ENCODE data around the gene SCARF2.

The SCARF2 gene

GRCh38 chr22:20384865-20385264 lies 52.8 kb downstream of the SCARF2 start:
- H3K4me1 ChIP-seq (ENCODE audit: control insufficient read depth, low read length): no peaks in the 10 kb centered on the region
- no peak overlapping the region for H3K27ac ChIP-seq (ENCODE audit: low read depth, low read length)
- H3K79me2 ChIP-seq (ENCODE audit: control insufficient read depth, low read length): no peaks in the 10 kb centered on the region
- peaks cover 8% of the 10 kb centered on the region for H3K27me3 ChIP-seq (ENCODE audit: control insufficient read depth, low read length)
- H3K9me3 ChIP-seq (ENCODE audit: control insufficient read depth, insufficient read depth, low read length): no peaks in the 10 kb centered on the region
- H3K4me3 ChIP-seq (ENCODE audit: low read length): no peak overlapping the region
- H3K9me2 ChIP-seq (replicated peaks; ENCODE audit: control insufficient read depth, low read length): no peaks in the 10 kb centered on the region
- no peak for TF ChIP-seq EZH2phosphoT487 (IDR thresholded peaks at IDR 0.05; ENCODE audit: borderline replicate concordance, low read length)
- no peak for TF ChIP-seq CTCF (IDR thresholded peaks at IDR 0.05; ENCODE audit: low read depth, low read length, poor library complexity, severe bottlenecking)
- no peak overlapping the region for H3K4me2 ChIP-seq (ENCODE audit: low read length)
- no peaks in the 10 kb centered on the region for H4K20me1 ChIP-seq (ENCODE audit: control insufficient read depth, insufficient read depth, low read depth, low read length)
- H3F3A ChIP-seq (ENCODE audit: control insufficient read depth, insufficient read depth): no peaks in the 10 kb centered on the region
- H3K36me3 ChIP-seq (ENCODE audit: control insufficient read depth, low read length): no peaks in the 10 kb centered on the region

GRCh38 chr22:20384171-20384570 lies 53.5 kb downstream of the SCARF2 start:
- no peaks in the 10 kb centered on the region for H3K36me3 ChIP-seq (ENCODE audit: control insufficient read depth, low read length)
- TF ChIP-seq EZH2phosphoT487 (IDR thresholded peaks at IDR 0.05; ENCODE audit: borderline replicate concordance, low read length) (no peak), CTCF (IDR thresholded peaks at IDR 0.05; ENCODE audit: low read depth, low read length, poor library complexity, severe bottlenecking) (no peak)

GRCh38 chr22:20383538-20383937 lies 54.1 kb downstream of the SCARF2 start:
- Histone ChIP-seq H3K27ac (ENCODE audit: low read depth, low read length) (no peak overlapping the region), H3K9me3 (ENCODE audit: control insufficient read depth, insufficient read depth, low read length) (no peaks in the 10 kb centered on the region), H4K20me1 (ENCODE audit: control insufficient read depth, insufficient read depth, low read depth, low read length) (no peaks in the 10 kb centered on the region), H3K4me1 (ENCODE audit: control insufficient read depth, low read length) (no peaks in the 10 kb centered on the region), H3K36me3 (ENCODE audit: control insufficient read depth, low read length) (no peaks in the 10 kb centered on the region), H3K4me3 (ENCODE audit: low read length) (no peak overlapping the region), H3F3A (ENCODE audit: control insufficient read depth, insufficient read depth) (no peaks in the 10 kb centered on the region), H3K9me2 (replicated peaks; ENCODE audit: control insufficient read depth, low read length) (no peaks in the 10 kb centered on the region), H3K27me3 (ENCODE audit: control insufficient read depth, low read length) (peaks cover 10% of the 10 kb centered on the region), H3K4me2 (ENCODE audit: low read length) (no peak overlapping the region), H3K79me2 (ENCODE audit: control insufficient read depth, low read length) (no peaks in the 10 kb centered on the region)
- TF ChIP-seq CTCF (IDR thresholded peaks at IDR 0.05; ENCODE audit: low read depth, low read length, poor library complexity, severe bottlenecking) (no peak), EZH2phosphoT487 (IDR thresholded peaks at IDR 0.05; ENCODE audit: borderline replicate concordance, low read length) (no peak)

More at GRCh38 chr22:20384171-20384570, 53.5 kb downstream of the SCARF2 start:
- H3K9me2 ChIP-seq (replicated peaks; ENCODE audit: control insufficient read depth, low read length): no peaks in the 10 kb centered on the region
- no peaks in the 10 kb centered on the region for H3K79me2 ChIP-seq (ENCODE audit: control insufficient read depth, low read length)
- no peaks in the 10 kb centered on the region for H3K4me1 ChIP-seq (ENCODE audit: control insufficient read depth, low read length)
- H3F3A ChIP-seq (ENCODE audit: control insufficient read depth, insufficient read depth): no peaks in the 10 kb centered on the region
- no peak overlapping the region for H3K4me3 ChIP-seq (ENCODE audit: low read length)
- peaks cover 10% of the 10 kb centered on the region for H3K27me3 ChIP-seq (ENCODE audit: control insufficient read depth, low read length)
- H3K9me3 ChIP-seq (ENCODE audit: control insufficient read depth, insufficient read depth, low read length): no peaks in the 10 kb centered on the region
- H4K20me1 ChIP-seq (ENCODE audit: control insufficient read depth, insufficient read depth, low read depth, low read length): no peaks in the 10 kb centered on the region
- no peak overlapping the region for H3K4me2 ChIP-seq (ENCODE audit: low read length)
- H3K27ac ChIP-seq (ENCODE audit: low read depth, low read length): no peak overlapping the region
